GM12865 (cell line): ENCODE data around the gene EPHA2.

Experiments used
- DNase-seq: peaks from one replicate; pipeline ENCODE4 v3.0.0; 2010; ENCODE audit warnings: low read depth
- H3K4me3 ChIP-seq: 2 replicates; pipeline ENCODE4 v1.5.1; 2011; ENCODE audit warnings: mild to moderate bottlenecking, low read depth, low read length, control low read depth
- CTCF ChIP-seq: IDR thresholded peaks from 2 replicates; pipeline ENCODE4 v1.5.1; 2011; ENCODE audit warnings: low read length, control low read depth, low read depth, inconsistent platforms; ENCODE audit not compliant: insufficient read depth; ENCODE audit errors: missing control alignments

The EPHA2 gene

GRCh38 chr1:16147156-16147926, 8.5 kb downstream of the EPHA2 start:
- H3K4me3 ChIP-seq: no peak overlapping the region
- TF ChIP-seq CTCF: no peak
- DNase-seq: no peak

- peak; percentile 29 for DNase-seq
- TF ChIP-seq CTCF: no peak
- no peak overlapping the region for H3K4me3 ChIP-seq
Measured at GRCh38 chr1:16146279-16147155, 9.4 kb downstream of the EPHA2 start.

- DNase-seq: no peak
- H3K4me3 ChIP-seq: no peak overlapping the region
- TF ChIP-seq CTCF: no peak
Measured at GRCh38 chr1:16145662-16146278, 10.1 kb downstream of the EPHA2 start.

GRCh38 chr1:16145030-16145661, 10.7 kb downstream of the EPHA2 start:
- DNase-seq: no peak

GRCh38 chr1:16144325-16145029, 11.4 kb downstream of the EPHA2 start:
- H3K4me3 ChIP-seq: no peak overlapping the region
- DNase-seq: no peak
- TF ChIP-seq CTCF: no peak

More at GRCh38 chr1:16145030-16145661, 10.7 kb downstream of the EPHA2 start:
- no peak overlapping the region for H3K4me3 ChIP-seq
- no peak for TF ChIP-seq CTCF
